Esophagus squamous epithelium (tissue), 5 donors: ENCODE data around the gene ANKAR. TPM values are rescaled to one million over a fixed set of nuclear protein-coding genes. Genes with fewer than 3 reads are reported as not detected.

Source experiments
- DNase-seq: peaks from one replicate; lab custom pipeline; 2025; lab: John Stamatoyannopoulos, UW
- H3K27ac ChIP-seq, 4 donors: fragments of 200-600 bp; sonication (generic); one replicate each; pipeline ENCODE4 v1.5.1; 2016 to 2019; ENCODE audit warnings: mild to moderate bottlenecking in 1 of 4
- H3K27me3 ChIP-seq, 4 donors: fragments of 200-600 bp; sonication (generic); 1 replicate in 3 of 4; 2 replicates in 1 of 4; pipeline versions ENCODE4 v1.5.1 to v1.6.0; 2017 to 2021; ENCODE audit warnings: antibody characterized with exemption in 1 of 4
- H3K36me3 ChIP-seq, 3 donors: fragments of 200-600 bp; sonication (generic); one replicate each; pipeline ENCODE4 v1.5.1; 2016 to 2019
- H3K4me1 ChIP-seq, 3 donors: fragments of 200-600 bp; sonication (generic); one replicate each; pipeline ENCODE4 v1.5.1; 2017 to 2019
- H3K4me3 ChIP-seq, 4 donors: fragments of 200-600 bp; sonication (generic); 1 replicate in 3 of 4; 2 replicates in 1 of 4; pipeline ENCODE4 v1.5.1; 2016 to 2019; ENCODE audit warnings: mild to moderate bottlenecking in 2 of 4, moderate library complexity in 1 of 4
- H3K9me3 ChIP-seq, 3 donors: fragments of 200-600 bp; sonication (generic); one replicate each; pipeline ENCODE4 v1.5.1; 2016 to 2019
- CTCF ChIP-seq, 6 experiments: fragments of 450-650 bp in 4 of 6; fragments of 200-600 bp in 2 of 6; sonication (generic) in 2 of 6; IDR thresholded peaks; one replicate each; pipeline ENCODE4 v1.5.1; 2016 to 2019; ENCODE audit warnings: antibody characterized with exemption in 6 of 6, mild to moderate bottlenecking in 4 of 6, moderate library complexity in 4 of 6
- POLR2A ChIP-seq, 4 donors: fragments of 450-650 bp; IDR thresholded peaks; one replicate each; pipeline ENCODE4 v1.6.1; 2017; ENCODE audit warnings: antibody characterized with exemption in 4 of 4, mild to moderate bottlenecking in 4 of 4, moderate library complexity in 3 of 4
- WGBS, 2 donors: methylation state at CpG; one replicate each; pipeline ENCODE4 v1.1.5; 2018; 5-methylcytosine and 5-hydroxymethylcytosine counted together
- intact Hi-C: fragments of 100-400 bp; cut with DNase I; formaldehyde crosslinking; loops from one replicate; pipeline ENCODE4 v1.15.0; 2022
- total RNA-seq, 4 donors: library from RNA; depleted of rRNA; stranded (reverse); fragments of >200 nt; gene quantifications; one replicate each; pipeline ENCODE4 v1.1.0, GENCODE V29; 2016
- donor health status: DM: yes; HTN: yes; CAD: no.

The ANKAR gene
- total RNA-seq, 4 donors from 2014 or later = 1.4 to 10.7 (median 1.9) TPM

- no peak for DNase-seq
- no peaks in the 10 kb centered on the region for H3K9me3 ChIP-seq
- 61 to 66% methylated on average over 10 of the region's 10 CpGs for WGBS, 2 donors
- no peak overlapping the region for H3K27ac ChIP-seq
- TF ChIP-seq POLR2A (IDR thresholded peaks at IDR 0.05) (no peak), CTCF (IDR thresholded peaks at IDR 0.05) (no peak)
- H3K4me3 ChIP-seq = no peak overlapping the region
- no peaks in the 10 kb centered on the region for H3K27me3 ChIP-seq
- H3K4me1 ChIP-seq = peaks cover 0 to 10% (median 4%) of the 10 kb centered on the region in 3 donors
- H3K36me3 ChIP-seq = no peaks in the 10 kb centered on the region
- intact Hi-C loops = loop anchor here (10.0 kb wide), 1 partner anchor 165 kb away; no protein-coding TSS in a partner anchor
These were observed 44.7 kb upstream of the ANKAR start for GRCh38 chr2:189629531-189630453.

GRCh38 chr2:189631849-189632248 is 42.6 kb upstream of the ANKAR start:
- Histone ChIP-seq H3K4me3 (no peak overlapping the region), H3K27me3 (no peaks in the 10 kb centered on the region), H3K27ac (no peak overlapping the region), H3K9me3 (no peaks in the 10 kb centered on the region), H3K4me1 (peaks cover 0 to 10% (median 4%) of the 10 kb centered on the region in 3 donors), H3K36me3 (no peaks in the 10 kb centered on the region)
- WGBS, 2 donors = 68 to 82% methylated on average over 4 of the region's 4 CpGs
- TF ChIP-seq POLR2A (IDR thresholded peaks at IDR 0.05) (no peak), CTCF (IDR thresholded peaks at IDR 0.05) (no peak)
- no peak for DNase-seq
- intact Hi-C loops = loop anchor here (10.0 kb wide), 1 partner anchor 167 kb away; no protein-coding TSS in a partner anchor

- intact Hi-C loops = loop anchor here (10.0 kb wide), 1 partner anchor 169 kb away; no protein-coding TSS in a partner anchor
- Histone ChIP-seq H3K27ac (no peak overlapping the region), H3K9me3 (no peaks in the 10 kb centered on the region), H3K4me1 (peaks cover 0 to 10% (median 4%) of the 10 kb centered on the region in 3 donors), H3K36me3 (no peaks in the 10 kb centered on the region), H3K4me3 (no peak overlapping the region), H3K27me3 (no peaks in the 10 kb centered on the region)
- 67 to 76% methylated on average over 3 to 5 of the region's 5 CpGs for WGBS, 2 donors
- TF ChIP-seq POLR2A (IDR thresholded peaks at IDR 0.05) (no peak), CTCF (IDR thresholded peaks at IDR 0.05) (peak in 5 of 6 experiments; percentile 14 to 46 (median 26))
- no peak for DNase-seq
These were observed 41.1 kb upstream of the ANKAR start for GRCh38 chr2:189633392-189633811.

GRCh38 chr2:189635353-189635752 is 39.1 kb upstream of the ANKAR start:
- no peak for DNase-seq
- no peaks in the 10 kb centered on the region for H3K9me3 ChIP-seq
- no peaks in the 10 kb centered on the region for H3K4me1 ChIP-seq
- no peak overlapping the region for H3K27ac ChIP-seq
- H3K36me3 ChIP-seq = no peaks in the 10 kb centered on the region
- no peak overlapping the region for H3K4me3 ChIP-seq
- intact Hi-C loops = loop anchor here (10.0 kb wide), 1 partner anchor 171 kb away; no protein-coding TSS in a partner anchor
- no peaks in the 10 kb centered on the region for H3K27me3 ChIP-seq
- no peak for TF ChIP-seq CTCF (IDR thresholded peaks at IDR 0.05)
- no peak for TF ChIP-seq POLR2A (IDR thresholded peaks at IDR 0.05)
- WGBS, 2 donors = 80 to 84% methylated on average over 2 of the region's 2 CpGs
